Uterus (tissue), 2 donors: ENCODE measurements around the gene SDHA.

ENCODE experiments used
- POLR2A ChIP-seq, 2 donors: fragments of 450-650 bp; IDR thresholded peaks; one replicate each; pipeline ENCODE4 v1.6.1; 2016; ENCODE audit warnings: antibody characterized with exemption in 2 of 2, mild to moderate bottlenecking in 1 of 2, moderate library complexity in 1 of 2
- TF ChIP-seq, protein P1 (sequence below), 4 experiments: fragments of 200-600 bp in 2 of 4; fragments of 450-650 bp in 2 of 4; sonication (generic) in 2 of 4; IDR thresholded peaks; one replicate each; pipeline ENCODE4 v1.5.1; 2016 to 2019; ENCODE audit warnings: antibody characterized with exemption in 4 of 4, mild to moderate bottlenecking in 2 of 4, moderate library complexity in 1 of 4

DNA sequence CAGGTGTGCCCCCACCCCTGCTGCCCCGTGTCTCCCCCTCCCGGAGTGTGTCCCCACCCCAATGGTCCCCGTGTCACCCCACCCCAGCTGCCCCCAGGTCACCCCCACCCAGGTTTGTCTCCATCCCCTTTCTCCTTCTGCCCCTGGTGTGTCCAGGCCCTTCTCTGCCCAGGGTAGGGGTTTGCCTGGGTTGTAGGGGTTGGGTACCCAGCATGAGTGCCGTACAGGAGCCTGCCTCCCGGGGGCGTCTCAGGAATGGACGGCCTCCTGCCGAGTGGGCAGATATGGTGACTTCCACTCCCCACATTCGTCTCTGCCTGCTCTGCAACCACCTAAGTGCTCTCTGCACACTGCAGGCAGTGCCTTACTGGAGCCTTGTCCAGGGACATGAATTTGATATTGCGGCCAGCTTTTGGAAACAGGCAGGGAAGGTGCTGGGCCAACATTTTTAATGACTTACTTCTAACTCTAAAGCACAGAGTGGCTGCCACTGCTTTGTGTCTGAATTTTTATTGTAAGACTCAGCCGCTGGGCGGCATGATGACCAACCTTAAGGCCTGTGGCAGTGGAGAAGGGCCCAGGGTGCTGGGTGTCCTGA, 20.1 kb upstream of the SDHA start:
- TF ChIP-seq, protein P1, sequence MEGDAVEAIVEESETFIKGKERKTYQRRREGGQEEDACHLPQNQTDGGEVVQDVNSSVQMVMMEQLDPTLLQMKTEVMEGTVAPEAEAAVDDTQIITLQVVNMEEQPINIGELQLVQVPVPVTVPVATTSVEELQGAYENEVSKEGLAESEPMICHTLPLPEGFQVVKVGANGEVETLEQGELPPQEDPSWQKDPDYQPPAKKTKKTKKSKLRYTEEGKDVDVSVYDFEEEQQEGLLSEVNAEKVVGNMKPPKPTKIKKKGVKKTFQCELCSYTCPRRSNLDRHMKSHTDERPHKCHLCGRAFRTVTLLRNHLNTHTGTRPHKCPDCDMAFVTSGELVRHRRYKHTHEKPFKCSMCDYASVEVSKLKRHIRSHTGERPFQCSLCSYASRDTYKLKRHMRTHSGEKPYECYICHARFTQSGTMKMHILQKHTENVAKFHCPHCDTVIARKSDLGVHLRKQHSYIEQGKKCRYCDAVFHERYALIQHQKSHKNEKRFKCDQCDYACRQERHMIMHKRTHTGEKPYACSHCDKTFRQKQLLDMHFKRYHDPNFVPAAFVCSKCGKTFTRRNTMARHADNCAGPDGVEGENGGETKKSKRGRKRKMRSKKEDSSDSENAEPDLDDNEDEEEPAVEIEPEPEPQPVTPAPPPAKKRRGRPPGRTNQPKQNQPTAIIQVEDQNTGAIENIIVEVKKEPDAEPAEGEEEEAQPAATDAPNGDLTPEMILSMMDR (IDR thresholded peaks at IDR 0.05) = no peak
- TF ChIP-seq POLR2A (IDR thresholded peaks at IDR 0.05) = no peak
